ENCODE data around the gene ATP6V0D1. TPM values are rescaled to one million over a fixed set of nuclear protein-coding genes. Genes with fewer than 3 reads are reported as not detected.

The ATP6V0D1 gene
- total RNA-seq, 1 experiment from 2014 or later = 50.5 TPM

DNA sequence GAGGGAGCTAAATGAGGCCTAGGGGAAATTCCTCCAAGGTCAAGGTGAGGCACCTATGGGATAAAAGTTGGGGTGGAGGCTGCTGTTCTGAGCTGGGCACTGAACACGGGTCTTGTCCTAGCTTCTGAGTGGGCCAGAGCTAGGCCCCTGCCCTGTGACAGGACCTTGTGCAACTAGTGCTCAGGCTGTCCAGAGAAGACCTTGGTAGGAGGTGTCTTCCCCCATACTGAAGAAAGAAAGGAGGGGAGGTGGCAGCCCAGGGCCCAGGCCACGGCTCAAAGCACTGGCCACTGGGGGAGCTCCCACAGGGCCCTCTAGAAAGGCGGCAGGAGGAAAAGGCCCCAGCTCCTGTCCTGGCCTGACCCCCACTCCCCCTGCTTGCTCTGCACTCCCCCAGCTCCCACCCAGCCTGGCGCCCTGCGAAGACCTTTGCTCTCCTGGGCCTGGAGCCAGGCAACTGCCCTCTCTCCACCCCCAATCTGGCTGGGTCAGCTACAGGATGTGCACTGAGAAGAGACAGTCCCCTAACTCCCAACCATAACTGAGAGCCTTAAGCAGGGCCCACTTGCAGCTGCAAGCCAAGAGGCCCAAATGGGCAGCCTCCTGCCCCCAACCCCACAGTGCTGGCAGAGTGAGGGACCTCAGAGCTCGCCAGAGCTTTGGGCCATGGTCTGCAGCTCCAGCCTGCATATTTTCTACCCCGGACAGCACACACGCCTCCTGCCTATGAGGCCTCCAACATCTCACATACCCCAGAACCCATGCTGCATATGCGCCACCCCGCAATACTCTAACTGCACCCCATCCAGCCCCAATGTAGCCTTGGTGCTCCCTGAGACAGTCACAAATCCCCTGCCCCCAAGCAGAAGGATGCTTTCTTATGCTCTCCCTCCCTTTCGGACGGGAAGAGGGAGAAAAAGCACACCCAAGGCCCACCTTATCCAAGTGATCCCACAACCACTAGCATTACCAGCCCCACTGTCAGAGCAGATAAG is 34.7 kb downstream of the ATP6V0D1 start:
- intact Hi-C loops (cut with micrococcal nuclease) = loop anchor here (10.0 kb wide), 1 partner anchor 71 kb away; no protein-coding TSS in a partner anchor
- CTCF ChIA-PET = interaction anchor here (0.6 to 3.2 kb wide), 18 partner anchors 10 to 579 kb away, joined by 3 to 29 read pairs (median 3); partner anchors contain the start of gene ZDHHC1
- Mint-ChIP-seq H3K4me1 (ENCODE audit: insufficient read depth, unreplicated experiment) (peaks cover 11% of the 10 kb centered on the region), H3K9me3 (ENCODE audit: unreplicated experiment) (no peaks in the 10 kb centered on the region), H3K36me3 (ENCODE audit: insufficient read depth, unreplicated experiment) (peaks cover 26% of the 10 kb centered on the region), H3K27me3 (ENCODE audit: insufficient read depth, unreplicated experiment) (no peaks in the 10 kb centered on the region), H3K4me3 (ENCODE audit: unreplicated experiment) (no peak overlapping the region), H3K27ac (ENCODE audit: low read depth, unreplicated experiment) (no peak overlapping the region)
- no peak for DNase-seq (ENCODE audit: unreplicated experiment)
- no TSS peak for BruUV-seq (replicated peaks)
- TF ChIP-seq, protein P1, sequence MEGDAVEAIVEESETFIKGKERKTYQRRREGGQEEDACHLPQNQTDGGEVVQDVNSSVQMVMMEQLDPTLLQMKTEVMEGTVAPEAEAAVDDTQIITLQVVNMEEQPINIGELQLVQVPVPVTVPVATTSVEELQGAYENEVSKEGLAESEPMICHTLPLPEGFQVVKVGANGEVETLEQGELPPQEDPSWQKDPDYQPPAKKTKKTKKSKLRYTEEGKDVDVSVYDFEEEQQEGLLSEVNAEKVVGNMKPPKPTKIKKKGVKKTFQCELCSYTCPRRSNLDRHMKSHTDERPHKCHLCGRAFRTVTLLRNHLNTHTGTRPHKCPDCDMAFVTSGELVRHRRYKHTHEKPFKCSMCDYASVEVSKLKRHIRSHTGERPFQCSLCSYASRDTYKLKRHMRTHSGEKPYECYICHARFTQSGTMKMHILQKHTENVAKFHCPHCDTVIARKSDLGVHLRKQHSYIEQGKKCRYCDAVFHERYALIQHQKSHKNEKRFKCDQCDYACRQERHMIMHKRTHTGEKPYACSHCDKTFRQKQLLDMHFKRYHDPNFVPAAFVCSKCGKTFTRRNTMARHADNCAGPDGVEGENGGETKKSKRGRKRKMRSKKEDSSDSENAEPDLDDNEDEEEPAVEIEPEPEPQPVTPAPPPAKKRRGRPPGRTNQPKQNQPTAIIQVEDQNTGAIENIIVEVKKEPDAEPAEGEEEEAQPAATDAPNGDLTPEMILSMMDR (IDR thresholded peaks at IDR 0.05; ENCODE audit: unreplicated experiment) = no peak
- POLR2A ChIA-PET = no interaction called here

DNA sequence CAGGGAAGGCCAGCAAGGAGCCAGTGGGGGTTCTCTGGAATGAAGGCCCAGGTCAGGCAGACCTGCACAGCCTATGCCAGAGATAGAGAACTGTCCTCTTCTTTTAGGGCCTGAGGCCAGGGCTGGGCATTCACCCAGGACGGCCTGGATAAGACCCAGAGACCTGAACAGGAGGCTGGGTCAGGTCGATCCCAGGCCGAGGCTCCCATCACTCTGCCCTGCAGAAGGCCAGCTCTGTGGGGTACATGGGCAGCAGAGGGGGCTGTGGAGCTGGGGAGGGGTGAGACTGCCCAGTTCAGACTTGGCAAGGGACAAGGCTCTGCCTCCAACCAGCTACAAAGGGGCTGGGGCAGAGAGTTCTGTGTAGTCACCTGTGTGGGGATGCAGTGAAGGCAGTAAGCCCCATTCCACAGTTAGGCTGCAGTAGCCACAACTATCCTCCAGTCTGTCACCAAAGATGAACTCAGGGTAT is 35.5 kb downstream of the ATP6V0D1 start:
- CTCF ChIA-PET = interaction anchor here (0.6 to 3.2 kb wide), 13 partner anchors 11 to 185 kb away, joined by 3 to 10 read pairs (median 3); partner anchors contain the start of gene ZDHHC1
- H3K36me3 Mint-ChIP-seq (ENCODE audit: insufficient read depth, unreplicated experiment) = peaks cover 22% of the 10 kb centered on the region
- H3K27ac Mint-ChIP-seq (ENCODE audit: low read depth, unreplicated experiment) = no peak overlapping the region
- TF ChIP-seq, protein P1 (IDR thresholded peaks at IDR 0.05; ENCODE audit: unreplicated experiment) = no peak
- POLR2A ChIA-PET = interaction anchor here (0.8 kb wide), 1 partner anchor 35 kb away, joined by 3 read pairs; no protein-coding TSS in a partner anchor
- H3K9me3 Mint-ChIP-seq (ENCODE audit: unreplicated experiment) = no peaks in the 10 kb centered on the region
- BruUV-seq (replicated peaks) = no TSS peak
- H3K4me3 Mint-ChIP-seq (ENCODE audit: unreplicated experiment) = no peak overlapping the region
- H3K27me3 Mint-ChIP-seq (ENCODE audit: insufficient read depth, unreplicated experiment) = no peaks in the 10 kb centered on the region
- DNase-seq (ENCODE audit: unreplicated experiment) = no peak
- intact Hi-C loops (cut with micrococcal nuclease) = loop anchor here (10.0 kb wide), 1 partner anchor 71 kb away; no protein-coding TSS in a partner anchor
- H3K4me1 Mint-ChIP-seq (ENCODE audit: insufficient read depth, unreplicated experiment) = peaks cover 14% of the 10 kb centered on the region

DNA sequence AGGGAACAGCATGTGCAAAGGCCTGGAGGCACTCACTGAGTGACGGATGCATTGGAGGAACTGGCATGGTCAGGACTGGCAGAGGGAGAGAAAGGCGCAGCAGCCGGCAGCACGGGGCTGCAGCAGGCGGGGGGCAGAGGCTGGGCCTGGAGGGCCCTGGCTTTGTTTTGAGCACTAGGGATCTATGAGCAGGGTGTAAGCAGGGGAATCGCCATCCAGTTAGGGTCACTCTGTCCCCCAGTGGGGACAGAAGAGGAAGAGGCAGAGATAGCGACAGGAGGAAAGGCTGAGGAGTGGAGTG is 35.9 kb downstream of the ATP6V0D1 start:
- H3K36me3 Mint-ChIP-seq (ENCODE audit: insufficient read depth, unreplicated experiment) = peaks cover 20% of the 10 kb centered on the region
- BruUV-seq (replicated peaks) = no TSS peak
- H3K4me1 Mint-ChIP-seq (ENCODE audit: insufficient read depth, unreplicated experiment) = peaks cover 14% of the 10 kb centered on the region
- intact Hi-C loops (cut with micrococcal nuclease) = loop anchor here (10.0 kb wide), 1 partner anchor 70 kb away; no protein-coding TSS in a partner anchor
- no peak overlapping the region for H3K27ac Mint-ChIP-seq (ENCODE audit: low read depth, unreplicated experiment)
- no peak for DNase-seq (ENCODE audit: unreplicated experiment)
- no peak overlapping the region for H3K4me3 Mint-ChIP-seq (ENCODE audit: unreplicated experiment)
- CTCF ChIA-PET = interaction anchor here (0.6 to 3.2 kb wide), 6 partner anchors 11 to 76 kb away, joined by 3 to 10 read pairs (median 3); no protein-coding TSS in a partner anchor
- POLR2A ChIA-PET = interaction anchor here (0.8 kb wide), 1 partner anchor 35 kb away, joined by 3 read pairs; no protein-coding TSS in a partner anchor
- TF ChIP-seq, protein P1 (IDR thresholded peaks at IDR 0.05; ENCODE audit: unreplicated experiment) = no peak
- H3K27me3 Mint-ChIP-seq (ENCODE audit: insufficient read depth, unreplicated experiment) = no peaks in the 10 kb centered on the region
- H3K9me3 Mint-ChIP-seq (ENCODE audit: unreplicated experiment) = no peaks in the 10 kb centered on the region
